Ectodermal cell (in vitro differentiated cells): ENCODE results near the gene PPM1A.

ENCODE experiments used
- H3K27ac ChIP-seq: 2 replicates; pipeline ENCODE4 v1.7.0; 2013; ENCODE audit warnings: mild to moderate bottlenecking, low read depth, low read length; ENCODE audit not compliant: insufficient read depth, poor library complexity, severe bottlenecking
- H3K27me3 ChIP-seq: 2 replicates; pipeline ENCODE4 v1.7.0; 2013; ENCODE audit warnings: mild to moderate bottlenecking, low read length; ENCODE audit not compliant: insufficient read depth, control insufficient read depth, poor library complexity, severe bottlenecking
- H3K36me3 ChIP-seq: one replicate; pipeline ENCODE4 v1.7.0; 2013; ENCODE audit warnings: low read length; ENCODE audit not compliant: control insufficient read depth, insufficient read depth
- H3K4me1 ChIP-seq: one replicate; pipeline ENCODE4 v1.7.0; 2013; ENCODE audit warnings: low read length; ENCODE audit not compliant: control insufficient read depth, insufficient read depth
- H3K4me3 ChIP-seq: 2 replicates; pipeline ENCODE4 v1.7.0; 2013; ENCODE audit warnings: low read depth, low read length, control low read depth; ENCODE audit not compliant: insufficient read depth
- H3K9me3 ChIP-seq: 2 replicates; pipeline ENCODE4 v1.7.0; 2013; ENCODE audit warnings: mild to moderate bottlenecking, low read length, moderate library complexity; ENCODE audit not compliant: control insufficient read depth
- WGBS, 2 experiments: methylation state at CpG; one replicate each; pipeline ENCODE4 v1.1.7; 2013; ENCODE audit warnings: missing lambda C conversion rate in 2 of 2; 5-methylcytosine and 5-hydroxymethylcytosine counted together

Gene PPM1A

DNA sequence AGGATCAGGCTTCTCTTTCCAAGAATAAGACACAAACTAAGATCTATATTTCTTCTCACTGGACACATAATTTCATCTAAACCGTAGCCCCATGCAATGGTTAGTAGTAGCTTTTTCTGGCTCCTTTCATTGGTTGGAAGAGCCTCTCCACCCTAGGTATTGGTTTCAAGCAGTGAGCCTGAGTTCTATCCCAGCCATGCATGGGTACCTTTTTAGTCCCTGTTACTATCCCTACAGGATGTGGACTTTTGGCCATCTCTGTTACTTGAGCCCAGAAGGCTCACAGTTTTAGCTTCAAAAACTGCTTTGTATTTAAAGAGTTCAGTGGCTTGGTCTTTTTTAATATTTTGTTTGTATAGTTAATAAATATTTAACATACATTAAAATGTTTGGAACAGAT lies 16.1 kb downstream of the PPM1A start:
- Histone ChIP-seq H3K36me3 (no peaks in the 10 kb centered on the region), H3K9me3 (no peaks in the 10 kb centered on the region)
- WGBS, 2 experiments: 92 to 97% methylated on average over 1 of the region's 1 CpG

DNA sequence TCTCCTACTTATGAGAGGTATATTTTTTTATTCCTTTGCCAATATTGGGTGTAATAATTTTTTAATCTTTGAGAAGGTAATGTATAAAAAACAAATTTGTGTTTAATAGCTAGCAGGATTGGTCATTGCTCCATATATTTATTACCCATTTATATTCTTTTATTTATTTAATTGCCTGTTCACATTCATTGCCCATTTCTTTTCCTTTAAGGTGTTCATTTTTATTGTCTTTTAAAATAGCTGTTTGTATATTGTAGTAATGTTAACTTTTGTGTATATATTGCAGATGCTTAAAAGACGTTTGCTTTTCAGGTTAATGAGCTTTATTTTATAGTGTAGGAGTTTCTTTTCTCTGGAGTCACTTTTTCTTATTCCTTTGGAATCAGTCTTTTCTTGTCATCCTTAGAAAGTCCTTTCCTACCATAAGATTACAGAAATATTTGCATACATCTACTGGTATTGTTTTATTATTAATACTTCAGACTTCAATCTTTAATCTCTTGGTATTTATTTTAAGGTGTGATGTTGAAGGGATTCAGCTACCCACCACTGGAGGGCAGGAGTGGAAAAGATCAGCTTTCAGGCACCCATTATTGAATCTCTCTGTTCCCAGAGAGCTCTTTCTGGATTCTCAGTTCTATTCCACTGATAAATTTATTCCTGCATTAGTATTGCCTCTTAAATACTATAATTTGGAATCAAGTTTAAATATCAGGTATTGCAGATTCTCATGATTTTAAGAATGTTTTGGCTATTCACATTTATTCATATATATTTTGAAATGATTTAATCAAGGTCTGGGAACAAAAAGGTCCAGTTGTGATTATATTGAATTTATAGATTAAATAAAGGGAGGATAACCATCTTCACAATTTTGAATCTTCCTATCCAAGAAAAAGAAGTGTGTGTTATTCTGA lies 17.3 kb downstream of the PPM1A start:
- 92 to 100% methylated on average over 1 of the region's 1 CpG for WGBS, 2 experiments
- no peaks in the 10 kb centered on the region for H3K9me3 ChIP-seq

More for the DNA sequence above, 16.1 kb downstream of the PPM1A start:
- Histone ChIP-seq H3K4me1 (no peaks in the 10 kb centered on the region), H3K4me3 (no peak overlapping the region), H3K27me3 (no peaks in the 10 kb centered on the region), H3K27ac (no peak overlapping the region)

DNA sequence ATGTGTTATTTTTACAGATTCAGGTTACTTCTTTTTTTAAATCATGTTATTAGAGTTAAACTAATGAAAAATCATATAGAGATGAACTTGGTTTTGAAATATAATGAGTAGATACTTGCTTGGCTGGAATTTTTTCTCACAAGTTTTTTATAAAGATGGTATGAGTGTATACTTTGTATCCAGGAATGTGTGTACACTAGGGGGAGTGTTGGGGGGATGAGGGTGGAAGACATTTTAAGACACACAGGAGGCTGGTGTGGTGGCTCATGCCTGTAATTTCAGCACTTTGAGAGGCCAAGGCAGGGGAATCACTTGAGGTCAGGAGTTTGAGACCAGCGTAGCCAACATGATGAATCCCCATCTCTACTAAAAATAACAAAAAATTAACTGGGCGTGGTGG lies 23.2 kb downstream of the PPM1A start:
- Histone ChIP-seq H3K4me1 (no peaks in the 10 kb centered on the region), H3K4me3 (no peak overlapping the region), H3K36me3 (no peaks in the 10 kb centered on the region), H3K27me3 (no peaks in the 10 kb centered on the region), H3K9me3 (no peaks in the 10 kb centered on the region), H3K27ac (no peak overlapping the region)
- 92 to 96% methylated on average over 2 of the region's 2 CpGs for WGBS, 2 experiments

More for the DNA sequence above, 17.3 kb downstream of the PPM1A start:
- Histone ChIP-seq H3K27me3 (no peaks in the 10 kb centered on the region), H3K4me3 (no peak overlapping the region), H3K36me3 (no peaks in the 10 kb centered on the region), H3K27ac (no peak overlapping the region), H3K4me1 (no peaks in the 10 kb centered on the region)

DNA sequence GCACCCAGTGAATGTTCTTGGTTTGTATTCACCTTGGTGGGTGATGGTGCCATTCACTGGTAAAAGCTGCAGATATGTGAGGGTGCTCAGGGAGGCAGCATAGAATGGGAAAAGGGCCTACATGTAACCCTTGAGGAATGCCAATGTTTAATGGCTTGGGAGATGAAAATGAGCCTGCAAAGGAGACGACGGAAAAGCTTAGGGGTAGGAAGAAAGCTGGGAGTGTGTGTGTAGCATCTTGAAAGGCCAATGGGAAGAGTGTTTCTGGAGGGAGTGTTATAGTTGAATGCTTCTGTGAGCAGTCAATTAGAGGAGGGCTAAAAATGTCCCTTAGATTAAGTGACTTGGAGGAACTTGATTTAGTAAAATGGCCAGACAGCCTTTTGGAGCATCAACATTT lies 24.9 kb downstream of the PPM1A start:
- Histone ChIP-seq H3K27ac (no peak overlapping the region), H3K36me3 (no peaks in the 10 kb centered on the region), H3K4me1 (no peaks in the 10 kb centered on the region), H3K27me3 (no peaks in the 10 kb centered on the region), H3K9me3 (no peaks in the 10 kb centered on the region), H3K4me3 (no peak overlapping the region)
- WGBS, 2 experiments: 79 to 81% methylated on average over 2 of the region's 2 CpGs

- no peaks in the 10 kb centered on the region for H3K36me3 ChIP-seq
- H3K27ac ChIP-seq: no peak overlapping the region
- H3K9me3 ChIP-seq: no peaks in the 10 kb centered on the region
- H3K27me3 ChIP-seq: no peaks in the 10 kb centered on the region
- no peak overlapping the region for H3K4me3 ChIP-seq
- H3K4me1 ChIP-seq: no peaks in the 10 kb centered on the region
These were observed 25.4 kb downstream of the PPM1A start for GRCh38 chr14:60274448-60274847.

DNA sequence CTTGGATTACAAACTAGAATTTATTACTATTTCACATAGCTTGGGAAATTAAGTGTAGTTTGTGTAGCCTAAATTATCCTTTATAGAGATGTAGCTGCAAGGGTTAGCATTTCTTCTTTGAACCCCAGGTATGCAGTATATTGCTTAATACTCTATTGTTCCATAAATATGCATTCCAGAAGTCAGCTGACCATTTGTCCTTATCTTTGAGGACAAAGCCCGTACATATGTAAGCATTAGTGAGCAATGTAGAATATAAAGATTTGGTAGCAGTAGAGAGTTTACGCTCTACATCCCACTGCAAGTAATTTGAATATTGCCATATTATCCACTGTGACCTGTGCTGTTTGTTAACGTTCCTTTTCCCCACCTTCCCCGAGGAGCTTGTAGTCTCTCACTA lies 26.9 kb downstream of the PPM1A start:
- no peaks in the 10 kb centered on the region for H3K36me3 ChIP-seq
- WGBS, 2 experiments: 54 to 71% methylated on average over 3 to 4 of the region's 4 CpGs
- H3K9me3 ChIP-seq: no peaks in the 10 kb centered on the region
- H3K27ac ChIP-seq: no peak overlapping the region
- H3K27me3 ChIP-seq: no peaks in the 10 kb centered on the region
- H3K4me1 ChIP-seq: no peaks in the 10 kb centered on the region
- no peak overlapping the region for H3K4me3 ChIP-seq

- no peak overlapping the region for H3K27ac ChIP-seq
- 92% methylated on average over 2 of the region's 2 CpGs; no CpG with 5 or more reads in 1 of the 2 experiments for WGBS, 2 experiments
- no peaks in the 10 kb centered on the region for H3K36me3 ChIP-seq
- no peaks in the 10 kb centered on the region for H3K4me1 ChIP-seq
- no peaks in the 10 kb centered on the region for H3K27me3 ChIP-seq
- H3K4me3 ChIP-seq: no peak overlapping the region
- no peaks in the 10 kb centered on the region for H3K9me3 ChIP-seq
These were observed 27.3 kb downstream of the PPM1A start for GRCh38 chr14:60276347-60276746.

- Histone ChIP-seq H3K36me3 (no peaks in the 10 kb centered on the region), H3K27ac (no peak overlapping the region), H3K4me1 (no peaks in the 10 kb centered on the region), H3K4me3 (no peak overlapping the region), H3K27me3 (no peaks in the 10 kb centered on the region), H3K9me3 (no peaks in the 10 kb centered on the region)
- 81 to 82% methylated on average over 1 of the region's 2 CpGs for WGBS, 2 experiments
These were observed 28.7 kb downstream of the PPM1A start for GRCh38 chr14:60277605-60278190.

DNA sequence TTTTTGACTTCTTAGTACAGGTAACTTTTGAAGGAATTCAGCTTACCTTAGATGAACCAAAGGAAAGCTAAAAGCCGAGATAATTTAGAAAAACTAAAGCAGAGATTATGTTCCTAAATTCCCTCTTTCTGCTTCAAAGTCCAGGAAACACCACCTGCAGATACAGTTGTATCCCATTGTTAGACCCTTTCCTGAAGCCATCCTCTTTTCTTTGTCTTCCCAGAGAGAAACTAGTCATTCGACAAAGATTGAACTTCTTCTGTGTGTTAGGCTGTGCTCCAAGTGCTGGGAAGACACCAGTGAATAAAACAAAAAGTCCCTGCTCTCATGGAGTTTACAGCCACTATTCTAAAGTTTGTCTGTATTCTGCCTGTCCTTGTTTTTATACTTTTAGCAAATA lies 29.3 kb downstream of the PPM1A start:
- Histone ChIP-seq H3K27me3 (no peaks in the 10 kb centered on the region), H3K4me1 (no peaks in the 10 kb centered on the region), H3K27ac (no peak overlapping the region), H3K4me3 (no peak overlapping the region), H3K9me3 (no peaks in the 10 kb centered on the region), H3K36me3 (no peaks in the 10 kb centered on the region)
- 22 to 48% methylated on average over 2 of the region's 2 CpGs for WGBS, 2 experiments

GRCh38 chr14:60287452-60287851 lies 38.4 kb downstream of the PPM1A start:
- Histone ChIP-seq H3K9me3 (no peaks in the 10 kb centered on the region), H3K4me3 (no peak overlapping the region), H3K27me3 (no peaks in the 10 kb centered on the region), H3K27ac (no peak overlapping the region), H3K36me3 (peaks cover 13% of the 10 kb centered on the region), H3K4me1 (no peaks in the 10 kb centered on the region)
